AG04450 (cell line): ENCODE measurements around the gene SLC30A2. TPM values are rescaled to one million over a fixed set of nuclear protein-coding genes. Genes with fewer than 3 reads are reported as not detected.

Source experiments
- CTCF ChIA-PET: fragments of 300-600, 350-600 bp; formaldehyde crosslinking; extraction: SDS; loops from one replicate; lab custom pipeline; 2022; ENCODE audit warnings: antibody characterized with exemption, inconsistent platforms; lab: Charles Lee
- POLR2A ChIA-PET: fragments of 350-600 bp; formaldehyde crosslinking; extraction: SDS; loops from one replicate; lab custom pipeline; 2021; ENCODE audit warnings: antibody characterized with exemption, inconsistent platforms; lab: Yijun Ruan, JAX
- DNase-seq: peaks from one replicate; pipeline ENCODE4 v3.0.0-alpha.2; 2011; ENCODE audit warnings: low read depth, low spot score
- H3K27ac ChIP-seq: one replicate; pipeline ENCODE4 v1.5.1; 2012; ENCODE audit warnings: low read depth, low read length, control low read depth
- H3K27me3 ChIP-seq: one replicate; pipeline ENCODE4 v1.6.0; 2012; ENCODE audit warnings: low read length; ENCODE audit not compliant: control insufficient read depth, insufficient read depth
- H3K4me3 ChIP-seq: 2 replicates; pipeline ENCODE4 v1.5.1; 2011; ENCODE audit warnings: mild to moderate bottlenecking, low read depth, low read length, control low read depth
- H3K9me3 ChIP-seq: 2 replicates; pipeline ENCODE4 v1.5.1; 2012; ENCODE audit warnings: low read length; ENCODE audit not compliant: control insufficient read depth, insufficient read depth
- polyA plus RNA-seq: library from polyadenylated mRNA; depleted of rRNA; stranded (reverse); fragments of >200 nt; gene quantifications from 2 replicates; pipeline ENCODE4 v1.2.3, GENCODE V29; 2011
- TF ChIP-seq, protein P1 (sequence below): IDR thresholded peaks from 2 replicates; pipeline ENCODE4 v1.5.1; 2011; ENCODE audit warnings: low read depth, low read length, control low read depth, inconsistent platforms

SLC30A2 gene
- polyA plus RNA-seq, 1 experiment = not detected

DNA sequence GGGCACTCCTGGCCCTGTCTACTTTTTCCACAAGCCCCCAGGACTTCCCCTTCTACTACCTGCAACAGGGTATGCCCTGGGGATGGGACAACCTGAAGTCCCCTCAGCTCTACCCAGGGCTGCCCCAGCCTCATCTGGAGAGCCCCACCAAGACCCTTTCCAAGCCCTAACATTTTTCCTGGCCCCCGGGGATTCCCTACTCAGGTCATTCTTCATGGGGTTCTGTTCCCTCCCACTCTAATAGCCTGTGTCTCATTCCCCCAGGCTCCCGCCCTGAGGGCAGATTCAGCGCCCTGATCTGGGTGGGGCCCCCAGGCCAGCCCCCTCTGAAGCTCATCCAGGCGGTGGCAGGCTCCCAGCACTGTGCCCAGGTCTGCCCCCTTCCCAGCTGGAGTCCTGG is 14.7 kb downstream of the SLC30A2 start:
- no peak overlapping the region for H3K4me3 ChIP-seq
- CTCF ChIA-PET = no interaction called here
- H3K27ac ChIP-seq = no peak overlapping the region
- peaks cover 6% of the 10 kb centered on the region for H3K27me3 ChIP-seq
- TF ChIP-seq, protein P1, sequence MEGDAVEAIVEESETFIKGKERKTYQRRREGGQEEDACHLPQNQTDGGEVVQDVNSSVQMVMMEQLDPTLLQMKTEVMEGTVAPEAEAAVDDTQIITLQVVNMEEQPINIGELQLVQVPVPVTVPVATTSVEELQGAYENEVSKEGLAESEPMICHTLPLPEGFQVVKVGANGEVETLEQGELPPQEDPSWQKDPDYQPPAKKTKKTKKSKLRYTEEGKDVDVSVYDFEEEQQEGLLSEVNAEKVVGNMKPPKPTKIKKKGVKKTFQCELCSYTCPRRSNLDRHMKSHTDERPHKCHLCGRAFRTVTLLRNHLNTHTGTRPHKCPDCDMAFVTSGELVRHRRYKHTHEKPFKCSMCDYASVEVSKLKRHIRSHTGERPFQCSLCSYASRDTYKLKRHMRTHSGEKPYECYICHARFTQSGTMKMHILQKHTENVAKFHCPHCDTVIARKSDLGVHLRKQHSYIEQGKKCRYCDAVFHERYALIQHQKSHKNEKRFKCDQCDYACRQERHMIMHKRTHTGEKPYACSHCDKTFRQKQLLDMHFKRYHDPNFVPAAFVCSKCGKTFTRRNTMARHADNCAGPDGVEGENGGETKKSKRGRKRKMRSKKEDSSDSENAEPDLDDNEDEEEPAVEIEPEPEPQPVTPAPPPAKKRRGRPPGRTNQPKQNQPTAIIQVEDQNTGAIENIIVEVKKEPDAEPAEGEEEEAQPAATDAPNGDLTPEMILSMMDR = no peak
- peaks cover 3% of the 10 kb centered on the region; the same call in 1 of the 2 replicates for H3K9me3 ChIP-seq
- no peak for DNase-seq
- POLR2A ChIA-PET = no interaction called here

DNA sequence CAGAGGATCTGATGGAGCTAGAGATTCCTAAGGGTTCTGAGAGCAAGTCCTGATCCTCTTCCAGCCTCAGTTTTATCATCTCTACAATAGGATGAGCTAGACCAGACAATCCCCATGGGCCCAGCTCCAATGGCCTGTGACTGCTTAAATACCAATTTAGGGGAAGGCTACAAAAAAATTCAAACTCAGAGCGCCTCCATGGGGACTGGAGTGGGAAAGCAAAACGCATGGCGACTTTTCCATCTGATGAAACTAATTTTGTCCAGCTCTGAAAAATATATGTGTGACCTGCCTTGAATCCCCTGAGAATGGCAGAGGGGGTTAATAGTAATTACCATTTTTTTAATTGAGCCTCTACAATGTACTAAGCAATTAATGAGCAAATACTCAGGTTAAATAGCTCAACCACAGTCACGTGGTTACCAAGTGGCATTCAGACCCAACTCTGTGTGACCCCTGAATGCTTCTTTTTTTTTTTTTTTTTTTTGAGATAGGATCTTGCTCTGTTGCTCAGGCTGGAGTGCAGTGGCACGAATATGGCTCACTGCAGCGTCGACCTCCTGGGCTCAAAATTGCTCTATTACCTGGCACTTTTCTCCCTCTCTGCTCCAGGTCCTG is 15.9 kb downstream of the SLC30A2 start:
- Histone ChIP-seq H3K27ac (no peak overlapping the region), H3K4me3 (no peak overlapping the region), H3K27me3 (peaks cover 6% of the 10 kb centered on the region), H3K9me3 (peaks cover under 1% of the 10 kb centered on the region; the same call in 1 of the 2 replicates)
- TF ChIP-seq, protein P1 = no peak
- ChIA-PET CTCF (interaction anchor here (1.1 to 1.3 kb wide), 3 partner anchors 12 to 387 kb away, joined by 3 to 4 read pairs (median 3); partner anchors contain the start of gene ZNF593), POLR2A (no interaction called here)
- DNase-seq = no peak

DNA sequence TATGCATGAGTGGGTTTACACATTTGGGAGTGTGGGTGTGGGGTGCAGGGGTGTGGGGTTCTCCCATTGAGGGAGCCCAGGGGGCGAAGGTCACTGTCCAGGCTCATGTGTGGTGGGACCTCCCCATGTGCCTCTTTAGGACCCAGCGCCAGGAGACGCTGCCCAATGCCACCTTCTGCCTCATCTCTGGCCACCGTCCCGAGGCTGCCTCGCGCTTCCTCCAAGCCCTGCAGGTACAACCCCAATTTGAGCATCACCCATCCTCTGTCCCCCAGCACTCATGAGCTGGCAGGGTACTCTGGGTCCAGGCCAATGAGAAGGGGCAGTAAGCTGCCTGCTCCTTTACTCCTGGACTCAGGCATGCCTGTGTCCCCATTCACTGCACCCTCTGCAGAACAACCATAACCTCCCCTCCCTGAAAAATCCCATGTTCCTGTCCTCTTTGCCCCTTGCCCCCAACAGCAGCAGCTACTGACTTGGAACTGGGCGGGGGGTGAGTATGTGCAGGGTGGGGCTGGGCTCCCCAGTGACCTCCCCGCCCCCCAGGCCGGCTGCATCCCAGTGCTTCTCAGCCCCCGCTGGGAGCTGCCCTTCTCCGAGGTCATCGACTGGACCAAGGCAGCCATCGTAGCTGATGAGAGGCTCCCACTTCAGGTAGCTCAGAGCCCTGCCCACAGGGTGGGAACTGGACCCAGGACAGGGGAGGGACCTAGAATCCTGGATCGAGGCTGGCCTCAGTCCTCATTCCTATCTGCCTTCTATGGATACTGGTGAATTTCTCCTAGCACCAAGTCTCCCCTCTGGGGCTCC is 16.7 kb downstream of the SLC30A2 start:
- Histone ChIP-seq H3K4me3 (no peak overlapping the region), H3K27me3 (peaks cover 5% of the 10 kb centered on the region), H3K27ac (no peak overlapping the region), H3K9me3 (no peaks in the 10 kb centered on the region)
- TF ChIP-seq, protein P1 = no peak
- CTCF ChIA-PET = interaction anchor here (1.1 to 1.3 kb wide), 3 partner anchors 11 to 388 kb away, joined by 3 to 4 read pairs (median 3); partner anchors contain the start of gene ZNF593
- POLR2A ChIA-PET = no interaction called here
- no peak for DNase-seq

DNA sequence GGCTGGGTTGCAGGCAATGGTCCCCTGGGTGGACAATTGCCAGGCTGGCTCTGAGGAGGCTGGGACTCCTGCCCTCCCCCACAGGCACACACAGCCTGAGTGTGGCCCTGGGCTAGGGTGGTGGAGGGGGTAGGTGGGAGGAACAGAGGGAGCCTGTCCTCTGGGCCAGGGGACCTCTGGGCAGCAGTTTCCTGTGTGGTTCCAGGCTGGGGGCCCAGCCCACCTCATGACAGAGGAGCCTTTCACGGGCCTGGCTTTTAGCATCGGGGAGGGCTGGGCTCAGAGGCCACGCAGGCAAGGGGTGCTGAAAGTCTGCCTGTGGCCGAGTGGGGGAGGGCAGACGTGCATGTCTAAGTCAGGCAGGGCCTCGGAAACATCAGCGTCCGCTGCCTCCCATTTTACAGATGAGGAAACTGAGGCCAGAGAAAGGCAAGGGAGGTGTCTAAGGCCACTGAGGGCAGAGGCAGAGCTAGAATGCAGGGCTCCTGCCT is 17.4 kb downstream of the SLC30A2 start:
- CTCF ChIA-PET = interaction anchor here (1.3 kb wide), 1 partner anchor 142 kb away, joined by 4 read pairs; the partner anchor contains the start of gene ZNF593
- no peaks in the 10 kb centered on the region for H3K9me3 ChIP-seq

More for the DNA sequence above, 17.4 kb downstream of the SLC30A2 start:
- peaks cover 4% of the 10 kb centered on the region for H3K27me3 ChIP-seq
- DNase-seq = no peak
- H3K4me3 ChIP-seq = no peak overlapping the region
- POLR2A ChIA-PET = no interaction called here
- TF ChIP-seq, protein P1 = no peak
- H3K27ac ChIP-seq = no peak overlapping the region
